HG03457 (cell line): Measurements from ENCODE around the gene KDM4D.
"Not testable (repeated sequence)": the region's sequence is repeated elsewhere in the genome, so short reads cannot be mapped to it uniquely, and the experiment has no call there.

Source experiments
- ATAC-seq: cut with Tn5 transposase; IDR thresholded peaks from one replicate; pipeline ENCODE4 v1.9.1; 2021; ENCODE audit warnings: moderate number of reproducible peaks; ENCODE audit not compliant: unreplicated experiment

The KDM4D gene

GRCh38 chr11:95025594-95025993 is 52.1 kb downstream of the KDM4D start:
- not testable (repeated sequence) for ATAC-seq

- ATAC-seq, result no peak
These were observed 54.8 kb downstream of the KDM4D start for GRCh38 chr11:95028357-95028756.

- no peak for ATAC-seq
These were observed 59.5 kb downstream of the KDM4D start for GRCh38 chr11:95033051-95033450.

- ATAC-seq, result no peak
These were observed 61.8 kb downstream of the KDM4D start for GRCh38 chr11:95035316-95035715.

- ATAC-seq, result not testable (repeated sequence)
These were observed 64.0 kb downstream of the KDM4D start for GRCh38 chr11:95037356-95038035.

GRCh38 chr11:95042239-95042638 is 68.7 kb downstream of the KDM4D start:
- no peak for ATAC-seq

GRCh38 chr11:95042906-95043305 is 69.4 kb downstream of the KDM4D start:
- no peak for ATAC-seq

- no peak for ATAC-seq
These were observed 70.5 kb downstream of the KDM4D start for GRCh38 chr11:95044010-95044409.

- no peak for ATAC-seq
These were observed 72.3 kb downstream of the KDM4D start for GRCh38 chr11:95045812-95046211.
